ENCODE data around the gene ILKAP.
A peak's percentile ranks its signal among the peaks of the same experiment; 100 is the strongest.

ILKAP gene

GRCh38 chr2:238220274-238220891 lies 16.9 kb upstream of the ILKAP start:
- no peak for DNase-seq (ENCODE audit: low read depth, low spot score)
- TF ChIP-seq YY1 (IDR thresholded peaks at IDR 0.05; ENCODE audit: insufficient read depth, insufficient read length) (no peak), ZNF274 (IDR thresholded peaks at IDR 0.05; ENCODE audit: low read depth, low read length) (no peak)
- H3K4me1 ChIP-seq (ENCODE audit: insufficient read depth, insufficient read length), result peaks cover 6% of the 10 kb centered on the region
- H3K4me3 ChIP-seq (ENCODE audit: insufficient read length, low read depth), result no peak overlapping the region
- H3K9ac ChIP-seq (ENCODE audit: insufficient read length, low read depth), result no peak overlapping the region
- no peaks in the 10 kb centered on the region for H3K27me3 ChIP-seq (ENCODE audit: insufficient read depth, insufficient read length)
- peaks cover 8% of the 10 kb centered on the region; the same call in 1 of the 2 replicates for H3K9me3 ChIP-seq (ENCODE audit: insufficient read depth, low read length)
- no peaks in the 10 kb centered on the region for H3K36me3 ChIP-seq (ENCODE audit: insufficient read depth, insufficient read length, low read length)

GRCh38 chr2:238216651-238217184 lies 13.2 kb upstream of the ILKAP start:
- Histone ChIP-seq H3K9ac (ENCODE audit: insufficient read length, low read depth) (no peak overlapping the region), H3K4me1 (ENCODE audit: insufficient read depth, insufficient read length) (peaks cover 6% of the 10 kb centered on the region), H3K27me3 (ENCODE audit: insufficient read depth, insufficient read length) (no peaks in the 10 kb centered on the region), H3K36me3 (ENCODE audit: insufficient read depth, insufficient read length, low read length) (no peaks in the 10 kb centered on the region), H3K4me3 (ENCODE audit: insufficient read length, low read depth) (no peak overlapping the region), H3K9me3 (ENCODE audit: insufficient read depth, low read length) (peaks cover 8% of the 10 kb centered on the region; the same call in 1 of the 2 replicates)
- TF ChIP-seq YY1 (IDR thresholded peaks at IDR 0.05; ENCODE audit: insufficient read depth, insufficient read length), result no peak
- no peak for TF ChIP-seq SUZ12 (IDR thresholded peaks at IDR 0.05; ENCODE audit: extremely low read depth, insufficient read depth, insufficient read length)
- no peak for TF ChIP-seq ZNF274 (IDR thresholded peaks at IDR 0.05; ENCODE audit: low read depth, low read length)
- no peak for DNase-seq (ENCODE audit: low read depth, low spot score)

GRCh38 chr2:238207006-238207405 lies 3.5 kb upstream of the ILKAP start:
- Histone ChIP-seq H3K4me3 (ENCODE audit: insufficient read length, low read depth) (no peak overlapping the region), H3K36me3 (ENCODE audit: insufficient read depth, insufficient read length, low read length) (no peaks in the 10 kb centered on the region)
- DNase-seq (ENCODE audit: low read depth, low spot score), result no peak

GRCh38 chr2:238203973-238204683 lies 633 bp upstream of the ILKAP start:
- no peak for TF ChIP-seq ZNF274 (IDR thresholded peaks at IDR 0.05; ENCODE audit: low read depth, low read length)
- no peak for TF ChIP-seq YY1 (IDR thresholded peaks at IDR 0.05; ENCODE audit: insufficient read depth, insufficient read length)
- TF ChIP-seq SUZ12 (IDR thresholded peaks at IDR 0.05; ENCODE audit: extremely low read depth, insufficient read depth, insufficient read length), result no peak
- peaks cover 9% of the 10 kb centered on the region for H3K27me3 ChIP-seq (ENCODE audit: insufficient read depth, insufficient read length)
- H3K36me3 ChIP-seq (ENCODE audit: insufficient read depth, insufficient read length, low read length), result peaks cover 14% of the 10 kb centered on the region
- H3K4me3 ChIP-seq (ENCODE audit: insufficient read length, low read depth), result peak overlapping the region; percentile 85
- H3K9me3 ChIP-seq (ENCODE audit: insufficient read depth, low read length), result peaks cover 18% of the 10 kb centered on the region
- H3K4me1 ChIP-seq (ENCODE audit: insufficient read depth, insufficient read length), result peaks cover 3% of the 10 kb centered on the region
- no peak for DNase-seq (ENCODE audit: low read depth, low spot score)
- peak overlapping the region; percentile 84 for H3K9ac ChIP-seq (ENCODE audit: insufficient read length, low read depth)

More at GRCh38 chr2:238207006-238207405, 3.5 kb upstream of the ILKAP start:
- H3K4me1 ChIP-seq (ENCODE audit: insufficient read depth, insufficient read length), result peaks cover 3% of the 10 kb centered on the region
- H3K9me3 ChIP-seq (ENCODE audit: insufficient read depth, low read length), result peaks cover 25% of the 10 kb centered on the region
- H3K27me3 ChIP-seq (ENCODE audit: insufficient read depth, insufficient read length), result peaks cover 9% of the 10 kb centered on the region
- TF ChIP-seq SUZ12 (IDR thresholded peaks at IDR 0.05; ENCODE audit: extremely low read depth, insufficient read depth, insufficient read length) (no peak), YY1 (IDR thresholded peaks at IDR 0.05; ENCODE audit: insufficient read depth, insufficient read length) (no peak), ZNF274 (IDR thresholded peaks at IDR 0.05; ENCODE audit: low read depth, low read length) (no peak)
- no peak overlapping the region for H3K9ac ChIP-seq (ENCODE audit: insufficient read length, low read depth)

- peaks cover 18% of the 10 kb centered on the region for H3K9me3 ChIP-seq (ENCODE audit: insufficient read depth, low read length)
- DNase-seq (ENCODE audit: low read depth, low spot score), result no peak
- TF ChIP-seq SUZ12 (IDR thresholded peaks at IDR 0.05; ENCODE audit: extremely low read depth, insufficient read depth, insufficient read length), result no peak
- TF ChIP-seq ZNF274 (IDR thresholded peaks at IDR 0.05; ENCODE audit: low read depth, low read length), result no peak
- no peak for TF ChIP-seq YY1 (IDR thresholded peaks at IDR 0.05; ENCODE audit: insufficient read depth, insufficient read length)
- H3K36me3 ChIP-seq (ENCODE audit: insufficient read depth, insufficient read length, low read length), result peaks cover 20% of the 10 kb centered on the region
- H3K9ac ChIP-seq (ENCODE audit: insufficient read length, low read depth), result peak overlapping the region; percentile 95
- peak overlapping the region; percentile 85 for H3K4me3 ChIP-seq (ENCODE audit: insufficient read length, low read depth)
- H3K27me3 ChIP-seq (ENCODE audit: insufficient read depth, insufficient read length), result peaks cover 7% of the 10 kb centered on the region
- peaks cover 3% of the 10 kb centered on the region for H3K4me1 ChIP-seq (ENCODE audit: insufficient read depth, insufficient read length)
Observed at GRCh38 chr2:238202326-238203093, 985 bp downstream of the ILKAP start.

GRCh38 chr2:238190445-238190844 lies 13.1 kb downstream of the ILKAP start:
- DNase-seq (ENCODE audit: low read depth, low spot score), result no peak
- Histone ChIP-seq H3K36me3 (ENCODE audit: insufficient read depth, insufficient read length, low read length) (peaks cover 81% of the 10 kb centered on the region), H3K9me3 (ENCODE audit: insufficient read depth, low read length) (no peaks in the 10 kb centered on the region), H3K9ac (ENCODE audit: insufficient read length, low read depth) (no peak overlapping the region), H3K4me1 (ENCODE audit: insufficient read depth, insufficient read length) (no peaks in the 10 kb centered on the region), H3K4me3 (ENCODE audit: insufficient read length, low read depth) (no peak overlapping the region), H3K27me3 (ENCODE audit: insufficient read depth, insufficient read length) (no peaks in the 10 kb centered on the region)
- no peak for TF ChIP-seq ZNF274 (IDR thresholded peaks at IDR 0.05; ENCODE audit: low read depth, low read length)
- no peak for TF ChIP-seq YY1 (IDR thresholded peaks at IDR 0.05; ENCODE audit: insufficient read depth, insufficient read length)
- TF ChIP-seq SUZ12 (IDR thresholded peaks at IDR 0.05; ENCODE audit: extremely low read depth, insufficient read depth, insufficient read length), result no peak

Data from NT2/D1 (cell line).